ENCODE results near the gene NCAM1.

DNA sequence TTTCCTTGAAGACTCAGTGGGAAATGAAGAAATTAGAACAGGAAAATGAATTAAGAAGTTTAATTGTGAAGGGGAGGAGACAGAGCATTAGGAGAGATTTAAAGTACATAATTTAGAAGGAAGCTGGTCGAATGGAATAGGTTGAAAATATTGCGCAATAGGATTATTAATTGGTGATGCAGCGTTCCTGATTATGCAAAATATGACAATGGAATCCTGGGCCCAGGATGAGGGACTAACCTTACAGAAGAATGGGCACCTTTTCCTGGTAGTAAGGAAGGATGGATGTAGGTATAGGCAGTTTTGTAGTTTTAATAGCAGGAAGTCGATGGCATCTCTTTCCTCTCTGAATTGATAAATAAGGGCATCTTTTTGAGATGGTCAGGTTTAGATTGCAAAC, 360.9 kb downstream of the NCAM1 start:
- TF ChIP-seq, protein P1, sequence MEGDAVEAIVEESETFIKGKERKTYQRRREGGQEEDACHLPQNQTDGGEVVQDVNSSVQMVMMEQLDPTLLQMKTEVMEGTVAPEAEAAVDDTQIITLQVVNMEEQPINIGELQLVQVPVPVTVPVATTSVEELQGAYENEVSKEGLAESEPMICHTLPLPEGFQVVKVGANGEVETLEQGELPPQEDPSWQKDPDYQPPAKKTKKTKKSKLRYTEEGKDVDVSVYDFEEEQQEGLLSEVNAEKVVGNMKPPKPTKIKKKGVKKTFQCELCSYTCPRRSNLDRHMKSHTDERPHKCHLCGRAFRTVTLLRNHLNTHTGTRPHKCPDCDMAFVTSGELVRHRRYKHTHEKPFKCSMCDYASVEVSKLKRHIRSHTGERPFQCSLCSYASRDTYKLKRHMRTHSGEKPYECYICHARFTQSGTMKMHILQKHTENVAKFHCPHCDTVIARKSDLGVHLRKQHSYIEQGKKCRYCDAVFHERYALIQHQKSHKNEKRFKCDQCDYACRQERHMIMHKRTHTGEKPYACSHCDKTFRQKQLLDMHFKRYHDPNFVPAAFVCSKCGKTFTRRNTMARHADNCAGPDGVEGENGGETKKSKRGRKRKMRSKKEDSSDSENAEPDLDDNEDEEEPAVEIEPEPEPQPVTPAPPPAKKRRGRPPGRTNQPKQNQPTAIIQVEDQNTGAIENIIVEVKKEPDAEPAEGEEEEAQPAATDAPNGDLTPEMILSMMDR (IDR thresholded peaks at IDR 0.05) = no peak
- TF ChIP-seq POLR2A (IDR thresholded peaks at IDR 0.05) = no peak
